ENCODE measurements around the gene SLC35B3. TPM values are rescaled to one million over a fixed set of nuclear protein-coding genes. Genes with fewer than 3 reads are reported as not detected.
"Not testable (repeated sequence)": the region's sequence is repeated elsewhere in the genome, so short reads cannot be mapped to it uniquely, and the experiment has no call there.

SLC35B3 gene
- 20.8 TPM for total RNA-seq

DNA sequence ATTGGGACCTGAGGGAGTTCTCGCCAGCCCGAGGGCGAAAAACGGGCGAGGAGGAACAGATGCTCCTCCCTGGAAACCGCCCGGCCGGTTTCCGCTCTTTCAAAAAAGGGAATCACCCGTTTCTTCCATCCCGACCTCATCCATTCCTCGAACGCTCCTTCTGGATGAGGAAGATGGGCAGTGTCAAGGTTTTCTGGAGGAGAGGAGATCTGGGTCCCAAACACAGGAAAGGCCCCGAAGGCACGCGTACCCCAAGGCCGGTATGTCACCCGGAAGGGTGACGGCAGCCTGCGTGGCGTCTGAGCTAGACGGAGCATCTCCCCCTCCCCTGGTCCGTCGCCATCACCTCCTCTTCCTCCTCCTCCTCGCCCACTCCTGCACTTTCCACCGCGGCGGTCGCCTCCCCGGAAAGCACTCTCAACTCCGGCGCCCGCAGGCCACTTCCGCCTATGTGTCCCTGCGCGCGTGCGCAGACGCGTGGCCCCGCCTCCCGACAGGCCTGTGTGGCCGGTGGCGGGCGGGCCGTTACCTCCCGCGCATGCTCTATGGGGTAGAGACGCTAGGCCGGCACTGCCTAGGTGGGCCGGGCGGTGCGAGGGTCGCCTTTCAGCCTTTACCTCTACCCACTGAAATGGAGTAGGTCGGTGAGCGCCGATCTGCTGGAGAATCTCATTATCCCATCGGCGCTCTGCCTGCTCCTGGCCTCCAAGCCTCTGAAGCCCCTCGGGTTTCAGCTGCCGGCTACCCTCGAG is at the start of gene SLC35B3:
Gene SLC35B3 (minus strand): TSS at position 453 of the 752 bp plus-strand sequence.
- peak; percentile 94 for DNase-seq (ENCODE audit: low spot score)

GRCh38 chr6:8483650-8484049 is 48.3 kb upstream of the SLC35B3 start:
- DNase-seq (ENCODE audit: low spot score): no peak

DNA sequence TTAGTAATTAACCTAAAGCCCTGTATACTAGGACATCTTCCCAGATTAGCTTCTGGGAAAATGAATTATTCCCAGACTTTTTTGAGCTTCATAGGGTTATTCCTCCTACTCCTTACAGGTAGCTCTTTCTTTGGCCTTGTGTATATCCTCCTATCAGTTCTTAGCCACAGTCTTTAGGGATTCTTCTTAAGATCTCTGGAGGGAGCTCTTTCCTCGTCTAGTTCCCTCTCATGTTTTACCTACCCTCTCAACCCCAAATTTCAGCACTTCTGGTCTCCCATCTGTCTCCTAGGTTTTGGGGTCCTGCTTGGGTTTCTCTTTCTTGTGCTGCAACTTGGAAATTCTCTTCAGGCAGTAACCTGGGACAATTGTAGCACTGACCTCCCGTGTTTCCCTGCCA is 46.4 kb upstream of the SLC35B3 start:
- no peak for DNase-seq (ENCODE audit: low spot score)

GRCh38 chr6:8478418-8478817 is 43.1 kb upstream of the SLC35B3 start:
- DNase-seq (ENCODE audit: low spot score): no peak

DNA sequence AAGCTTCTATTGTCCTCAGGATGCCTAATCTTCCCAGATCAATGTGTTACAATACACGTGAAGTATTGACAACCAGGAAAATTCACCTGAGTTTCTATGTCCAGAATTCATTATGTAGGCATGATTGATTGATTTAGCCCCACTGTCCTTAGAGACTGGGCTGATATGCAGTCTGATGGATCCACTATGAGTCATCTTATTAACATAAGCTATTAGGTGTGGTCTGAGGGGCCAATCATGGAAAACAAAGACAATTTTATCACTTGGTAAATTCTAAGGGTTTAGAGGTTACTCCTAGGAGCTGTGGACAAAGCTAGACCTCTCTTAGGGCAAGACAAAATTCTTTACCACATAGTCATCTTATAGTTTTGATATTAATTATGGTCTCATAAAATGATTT is 41.3 kb upstream of the SLC35B3 start:
- no peak for DNase-seq (ENCODE audit: low spot score)

GRCh38 chr6:8468552-8469356 is 33.4 kb upstream of the SLC35B3 start:
- no peak for DNase-seq (ENCODE audit: low spot score)

DNA sequence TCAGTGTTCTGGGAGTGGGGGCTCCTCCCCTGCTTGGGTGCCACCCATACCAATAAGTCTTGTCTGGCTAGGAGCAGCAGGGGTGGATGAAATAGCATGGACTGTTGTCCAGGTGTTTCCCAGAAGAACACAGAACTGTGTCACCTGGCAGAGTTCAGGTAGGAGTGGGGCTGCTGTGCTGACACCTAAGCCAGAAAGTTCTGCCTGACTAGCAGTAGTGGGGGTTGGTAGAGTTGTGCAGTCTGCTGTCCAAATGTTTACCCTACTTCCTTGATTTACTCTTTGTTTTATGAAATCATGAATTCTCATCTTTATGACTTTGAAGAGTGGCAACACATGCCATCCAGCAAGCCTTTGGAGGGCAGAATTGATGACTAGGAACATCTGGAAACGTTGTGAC is 27.3 kb upstream of the SLC35B3 start:
- no peak for DNase-seq (ENCODE audit: low spot score)

DNA sequence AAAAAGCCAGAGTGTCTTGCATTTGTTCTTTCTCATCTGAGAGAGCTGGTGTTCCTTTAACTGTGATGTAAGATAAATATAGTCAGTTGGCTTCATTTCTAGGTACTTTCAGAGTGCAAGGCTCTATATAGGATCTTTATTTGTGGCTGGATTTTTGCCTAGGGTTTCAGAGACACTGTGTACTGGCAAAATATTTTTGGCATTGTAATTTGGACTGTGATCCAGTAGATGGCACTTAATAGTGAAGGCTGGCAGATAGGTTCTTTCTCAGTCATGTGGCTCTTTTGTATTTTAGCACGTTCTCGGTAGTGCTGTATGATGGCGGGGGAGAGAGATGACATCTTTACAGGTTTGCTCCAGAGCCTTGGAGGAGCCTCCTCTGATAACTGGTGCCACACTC is 26.8 kb upstream of the SLC35B3 start:
- no peak for DNase-seq (ENCODE audit: low spot score)

DNA sequence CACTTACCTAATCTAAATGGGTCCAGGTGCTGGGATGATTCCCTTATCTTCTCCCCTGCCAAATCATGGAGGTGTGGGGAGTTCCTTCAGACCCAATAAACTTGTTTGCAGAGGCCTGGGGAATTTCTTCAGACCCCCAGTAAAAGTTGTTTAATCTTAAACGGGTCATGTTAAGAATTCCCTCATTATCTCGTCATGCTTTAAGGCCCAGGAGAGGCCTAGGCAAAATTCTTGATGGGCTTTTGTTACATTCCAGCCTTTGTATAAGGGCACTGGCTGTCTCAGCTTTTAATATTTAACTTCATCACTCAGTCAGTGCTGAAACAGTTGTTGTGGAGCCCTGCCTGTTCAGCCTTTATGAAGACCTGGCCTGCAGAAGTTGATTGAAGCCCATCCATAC is 11.0 kb upstream of the SLC35B3 start:
- DNase-seq (ENCODE audit: low spot score): no peak

DNA sequence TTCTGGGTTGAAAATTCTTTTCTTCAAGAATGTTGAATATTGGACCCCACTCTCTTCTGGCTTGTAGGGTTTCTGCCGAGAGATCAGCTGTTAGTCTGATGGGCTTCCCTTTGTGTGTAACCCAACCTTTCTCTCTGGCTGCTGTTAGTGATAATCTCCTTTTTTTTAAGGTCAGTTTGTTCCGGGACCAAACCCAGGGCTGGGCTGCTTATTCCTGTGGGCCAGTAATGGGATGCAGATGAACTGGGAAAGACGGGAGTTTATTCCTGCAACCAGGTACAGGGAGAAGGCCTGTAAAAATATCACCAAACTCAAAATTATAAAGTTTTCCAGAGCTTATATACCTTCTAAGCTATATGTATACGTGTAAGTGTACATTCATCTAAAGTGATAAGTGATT is 10.6 kb upstream of the SLC35B3 start:
- not testable (repeated sequence) for DNase-seq (ENCODE audit: low spot score)

- DNase-seq (ENCODE audit: low spot score): no peak
Measured at GRCh38 chr6:8442150-8442549, 6.8 kb upstream of the SLC35B3 start.

- DNase-seq (ENCODE audit: low spot score): no peak
Measured at GRCh38 chr6:8441452-8441851, 6.1 kb upstream of the SLC35B3 start.

DNA sequence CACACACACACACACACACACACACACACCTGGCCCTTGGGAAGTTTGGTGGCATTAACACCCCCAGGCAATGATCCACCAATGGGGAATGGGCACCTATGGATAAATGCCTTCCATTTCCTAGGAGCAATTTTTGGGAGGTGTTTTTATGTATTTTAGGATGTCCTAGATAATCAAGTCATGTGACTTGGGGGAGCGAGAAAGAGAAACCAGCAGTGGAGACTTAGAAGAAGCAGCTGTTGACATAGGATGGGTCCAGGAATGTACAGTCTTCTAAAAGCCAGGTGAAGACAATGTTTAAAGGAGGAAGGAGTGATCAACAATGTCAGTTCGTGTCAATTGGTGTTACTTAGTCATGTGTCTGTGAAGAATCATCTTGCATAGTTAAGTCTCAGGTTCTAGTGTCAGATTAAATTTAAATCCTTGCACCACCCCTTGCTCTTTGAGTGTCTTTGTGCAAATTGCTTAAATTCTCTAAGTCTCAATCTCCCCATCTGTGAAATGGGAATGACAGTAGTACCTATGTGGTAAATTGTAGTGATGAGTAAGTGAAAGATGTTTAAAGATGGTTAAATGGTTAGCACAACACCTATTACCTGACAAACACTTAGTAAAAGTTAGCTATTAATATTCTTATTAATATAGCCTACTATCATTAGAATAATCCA is 4.4 kb upstream of the SLC35B3 start:
- DNase-seq (ENCODE audit: low spot score): no peak

DNA sequence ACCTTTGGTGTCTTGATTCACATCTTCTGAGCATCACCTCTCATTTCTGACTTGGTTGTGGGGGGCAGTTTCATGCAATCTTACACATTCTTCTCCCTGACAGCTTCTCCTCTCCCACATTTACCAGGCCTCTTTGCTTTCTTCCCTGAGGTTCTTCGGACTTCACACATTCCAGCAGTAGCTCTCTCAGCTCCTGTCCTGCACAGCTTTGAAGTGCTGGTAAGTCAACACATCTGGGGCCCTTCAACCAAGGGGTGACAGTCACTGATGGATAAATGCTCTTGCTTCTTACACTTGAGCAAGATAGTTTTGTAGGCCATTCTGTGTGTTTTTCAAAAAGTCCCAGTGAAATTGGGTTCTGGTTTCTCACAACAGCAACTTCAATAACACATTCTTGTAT is 2.5 kb upstream of the SLC35B3 start:
- DNase-seq (ENCODE audit: low spot score): no peak

GRCh38 chr6:8436966-8437365 is 1.6 kb upstream of the SLC35B3 start:
- DNase-seq (ENCODE audit: low spot score): no peak

DNA sequence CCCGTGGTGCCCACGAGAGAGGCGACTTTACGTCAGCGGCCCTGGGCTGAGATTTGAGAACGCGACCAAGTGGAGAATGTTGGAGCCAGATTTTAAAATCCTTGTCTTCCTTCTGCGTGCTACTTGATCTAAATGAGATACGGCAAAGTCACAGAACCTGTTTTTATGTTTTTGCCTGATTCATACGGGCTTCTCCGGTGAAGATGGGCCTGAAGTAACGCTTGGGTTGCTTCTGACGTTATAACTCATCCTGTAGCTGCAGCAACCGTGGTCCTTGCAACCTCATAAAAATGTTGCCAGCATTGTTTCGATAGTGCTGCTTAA is 462 bp upstream of the SLC35B3 start:
- no peak for DNase-seq (ENCODE audit: low spot score)

- no peak for DNase-seq (ENCODE audit: low spot score)
Measured at GRCh38 chr6:8434727-8435092, 635 bp downstream of the SLC35B3 start.

DNA sequence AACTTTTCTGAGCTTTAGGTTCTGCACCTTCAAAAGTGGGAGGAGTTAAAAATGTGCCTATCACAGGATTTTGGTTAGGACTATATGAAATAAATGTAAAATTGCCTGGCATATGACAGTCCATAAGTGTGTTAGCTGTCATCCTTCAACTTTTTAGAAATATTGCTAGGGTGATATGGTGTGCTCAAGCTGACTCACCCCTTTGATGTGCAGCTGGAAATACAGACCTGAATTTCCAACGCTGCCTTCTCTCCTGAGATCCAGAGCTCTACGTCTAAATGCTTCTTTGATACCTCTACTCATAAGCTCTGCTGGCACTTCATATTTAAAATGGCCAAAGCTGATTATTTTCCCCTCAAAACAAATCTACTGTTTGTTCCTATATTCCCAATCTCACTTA is 2.7 kb downstream of the SLC35B3 start:
- DNase-seq (ENCODE audit: low spot score): no peak

GRCh38 chr6:8429821-8430220 is 5.5 kb downstream of the SLC35B3 start:
- no peak for DNase-seq (ENCODE audit: low spot score)

DNA sequence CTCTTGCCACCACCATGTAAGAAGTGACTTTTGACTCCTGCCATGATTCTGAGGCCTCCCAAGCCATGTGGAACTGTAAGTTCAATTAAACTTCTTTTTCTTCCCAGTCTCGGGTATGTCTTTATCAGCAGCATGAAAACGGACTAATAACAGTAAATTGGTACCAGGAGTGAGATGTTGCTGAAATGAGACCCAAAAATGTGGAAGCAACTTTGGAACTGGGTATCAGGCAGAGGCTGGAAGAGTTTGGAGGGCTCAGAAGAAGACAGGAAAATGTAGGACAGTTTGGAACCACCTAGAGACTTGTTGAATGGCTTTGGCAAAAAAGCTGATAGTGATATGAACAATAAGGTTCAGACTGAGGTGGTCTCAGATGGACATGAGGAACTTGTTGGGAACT is 8.8 kb downstream of the SLC35B3 start:
- not testable (repeated sequence) for DNase-seq (ENCODE audit: low spot score)

DNA sequence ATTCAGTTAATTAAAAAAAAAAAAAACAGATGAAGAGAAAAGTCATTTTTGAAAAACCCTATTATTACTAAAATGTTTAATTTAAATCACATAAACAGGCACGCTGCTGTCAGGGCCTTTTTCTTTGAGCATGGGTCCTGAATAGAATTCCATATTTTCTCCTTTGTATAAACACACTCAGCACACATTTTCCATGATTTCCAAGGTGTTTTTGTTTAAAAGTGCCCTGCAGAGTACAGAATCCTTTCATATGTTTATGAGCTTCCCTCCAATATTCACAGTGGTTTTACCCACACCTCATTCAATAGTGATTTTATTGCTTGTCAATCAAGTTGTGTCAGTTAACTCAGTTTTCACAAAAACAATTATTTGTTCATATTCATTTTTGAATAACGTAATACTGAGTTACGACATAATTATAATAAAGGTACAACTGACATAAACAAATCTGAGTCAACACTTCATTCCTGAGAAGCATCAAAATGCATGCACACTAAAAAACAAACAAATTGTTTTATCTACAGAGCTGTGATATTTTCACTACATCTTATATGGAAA is 15.2 kb downstream of the SLC35B3 start:
- no peak for DNase-seq (ENCODE audit: low spot score)

- DNase-seq (ENCODE audit: low spot score): no peak
Measured at GRCh38 chr6:8415913-8416312, 19.4 kb downstream of the SLC35B3 start.

DNA sequence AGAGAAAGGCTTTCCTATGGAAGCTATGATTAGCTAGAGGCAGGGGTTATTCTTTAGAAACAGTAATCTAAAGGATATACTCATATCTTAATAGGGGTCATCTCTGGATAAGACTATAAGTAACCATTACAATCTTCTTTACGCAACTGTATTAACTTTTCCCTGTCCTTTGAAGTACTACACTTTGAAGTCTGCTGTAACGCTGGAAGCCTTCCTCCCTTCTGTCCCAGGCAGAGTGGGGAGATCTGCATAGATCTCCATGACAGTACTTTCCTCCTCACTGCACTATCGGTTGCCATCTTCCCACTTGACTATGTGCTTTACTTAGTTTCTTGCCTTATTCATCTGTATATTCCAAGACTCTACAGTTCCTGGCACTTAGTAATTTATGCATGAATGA is 20.1 kb downstream of the SLC35B3 start:
- no peak for DNase-seq (ENCODE audit: low spot score)
